Hepatocyte (in vitro differentiated cells): ENCODE measurements around the gene MRPL16. TPM values are rescaled to one million over a fixed set of nuclear protein-coding genes. Genes with fewer than 3 reads are reported as not detected.
A peak's percentile ranks its signal among the peaks of the same experiment; 100 is the strongest.

Source experiments
- DNase-seq: peaks from one replicate; pipeline ENCODE4 v3.0.0-alpha.2; 2016; ENCODE audit warnings: low spot score
- H2AFZ ChIP-seq: fragments of 200-600 bp; sonication (generic); 2 replicates; pipeline ENCODE4 v1.6.0; 2016; ENCODE audit warnings: antibody characterized with exemption, mild to moderate bottlenecking
- H3K27ac ChIP-seq: fragments of 200-600 bp; sonication (generic); 2 replicates; pipeline ENCODE4 v1.5.1; 2016; ENCODE audit warnings: mild to moderate bottlenecking
- H3K27me3 ChIP-seq: fragments of 200-600 bp; sonication (generic); 2 replicates; pipeline ENCODE4 v1.6.1; 2016
- H3K36me3 ChIP-seq: fragments of 200-600 bp; sonication (generic); replicated peaks from 2 replicates; pipeline ENCODE4 v1.5.1; 2016; ENCODE audit warnings: low read depth; ENCODE audit not compliant: insufficient read depth
- H3K4me1 ChIP-seq: fragments of 200-600 bp; sonication (generic); 2 replicates; pipeline ENCODE4 v1.5.1; 2016; ENCODE audit warnings: mild to moderate bottlenecking, moderate library complexity; ENCODE audit not compliant: insufficient read depth
- H3K4me2 ChIP-seq: fragments of 200-600 bp; sonication (generic); 2 replicates; pipeline ENCODE4 v1.6.0; 2016
- H3K4me3 ChIP-seq: fragments of 200-600 bp; sonication (generic); 2 replicates; pipeline ENCODE4 v1.5.1; 2016; ENCODE audit warnings: mild to moderate bottlenecking
- H3K79me2 ChIP-seq: fragments of 200-600 bp; sonication (generic); 2 replicates; pipeline ENCODE4 v1.6.0; 2017; ENCODE audit warnings: mild to moderate bottlenecking
- H3K9me2 ChIP-seq: fragments of 200-600 bp; sonication (generic); replicated peaks from 2 replicates; pipeline ENCODE4 v1.6.0; 2017; ENCODE audit warnings: mild to moderate bottlenecking; ENCODE audit not compliant: insufficient read depth
- H3K9me3 ChIP-seq: fragments of 200-600 bp; sonication (generic); 2 replicates; pipeline ENCODE4 v1.5.1; 2016; ENCODE audit warnings: low read depth, mild to moderate bottlenecking
- H4K20me1 ChIP-seq: fragments of 200-600 bp; sonication (generic); 2 replicates; pipeline ENCODE4 v1.6.0; 2016; ENCODE audit warnings: mild to moderate bottlenecking; ENCODE audit not compliant: insufficient read depth, poor library complexity, severe bottlenecking
- CTCF ChIP-seq: fragments of 200-600 bp; sonication (generic); IDR thresholded peaks from 2 replicates; pipeline ENCODE4 v1.5.1; 2016; ENCODE audit warnings: antibody characterized with exemption, mild to moderate bottlenecking; ENCODE audit not compliant: poor library complexity
- EZH2 ChIP-seq: fragments of 200-600 bp; sonication (generic); IDR thresholded peaks from 2 replicates; pipeline ENCODE4 v1.6.1; 2016; ENCODE audit warnings: antibody characterized with exemption, mild to moderate bottlenecking, borderline replicate concordance
- EZH2phosphoT487 ChIP-seq: fragments of 200-600 bp; sonication (generic); IDR thresholded peaks from one replicate; pipeline ENCODE4 v1.6.1; 2018; ENCODE audit warnings: antibody characterized with exemption, mild to moderate bottlenecking, low read depth, moderate library complexity; ENCODE audit not compliant: unreplicated experiment, severe bottlenecking
- WGBS: methylation state at CpG from one replicate; pipeline ENCODE4 v1.1.6; 2016; ENCODE audit warnings: low lambda C conversion rate; ENCODE audit errors: missing lambda C conversion rate; 5-methylcytosine and 5-hydroxymethylcytosine counted together
- polyA plus RNA-seq: library from polyadenylated mRNA; unstranded; fragments of >200 nt; fragmentation: Nextera tagmentation; extraction: Ambion mirVana; gene quantifications from 2 replicates; pipeline ENCODE4 v1.2.1, GENCODE V29; 2016
- total RNA-seq: library from RNA; depleted of rRNA; stranded (reverse); fragments of >200 nt; gene quantifications from 2 replicates; pipeline ENCODE4 v1.2.3, GENCODE V29; 2014

The MRPL16 gene
- total and polyA plus RNA-seq, 2 experiments from 2014 or later: 51.3 to 62.0 TPM

GRCh38 chr11:59767225-59767611 is 43.4 kb downstream of the MRPL16 start:
- Histone ChIP-seq H3K27me3 (no peaks in the 10 kb centered on the region), H3K9me2 (no peaks in the 10 kb centered on the region), H3K4me3 (no peak overlapping the region), H3K36me3 (no peaks in the 10 kb centered on the region), H3K79me2 (peaks cover 95% of the 10 kb centered on the region), H3K4me2 (peak overlapping the region; percentile 47), H2AFZ (no peak overlapping the region), H3K9me3 (no peaks in the 10 kb centered on the region), H4K20me1 (peaks cover 59% of the 10 kb centered on the region), H3K27ac (peak overlapping the region; percentile 86), H3K4me1 (peaks cover 36% of the 10 kb centered on the region)
- DNase-seq: peak; percentile 56
- TF ChIP-seq EZH2 (no peak), EZH2phosphoT487 (no peak), CTCF (no peak)
- WGBS: 63% methylated on average over 1 of the region's 1 CpG

- Histone ChIP-seq H3K4me3 (no peak overlapping the region), H3K4me1 (peaks cover 36% of the 10 kb centered on the region), H3K4me2 (peak overlapping the region; percentile 47), H3K9me3 (no peaks in the 10 kb centered on the region), H2AFZ (no peak overlapping the region), H3K36me3 (no peaks in the 10 kb centered on the region), H3K79me2 (peaks cover 95% of the 10 kb centered on the region), H3K27ac (peak overlapping the region; percentile 86), H4K20me1 (peaks cover 64% of the 10 kb centered on the region), H3K27me3 (no peaks in the 10 kb centered on the region), H3K9me2 (no peaks in the 10 kb centered on the region)
- WGBS: 43% methylated on average over 6 of the region's 6 CpGs
- DNase-seq: peak; percentile 64
- TF ChIP-seq EZH2 (no peak), EZH2phosphoT487 (peak; percentile 59)
These were observed 43.9 kb downstream of the MRPL16 start for GRCh38 chr11:59766542-59767224.

- no peaks in the 10 kb centered on the region for H3K9me2 ChIP-seq
- H3K9me3 ChIP-seq: no peaks in the 10 kb centered on the region
- H3K4me3 ChIP-seq: no peak overlapping the region
- peaks cover 46% of the 10 kb centered on the region for H3K4me1 ChIP-seq
- H3K27ac ChIP-seq: peak overlapping the region; percentile 86
- no peaks in the 10 kb centered on the region for H3K27me3 ChIP-seq
- no peak overlapping the region for H2AFZ ChIP-seq
- H3K36me3 ChIP-seq: no peaks in the 10 kb centered on the region
- TF ChIP-seq CTCF (no peak), EZH2phosphoT487 (no peak), EZH2 (no peak)
- peaks cover 70% of the 10 kb centered on the region for H4K20me1 ChIP-seq
- peak overlapping the region; percentile 37 for H3K4me2 ChIP-seq
- DNase-seq: no peak
- peaks cover 97% of the 10 kb centered on the region for H3K79me2 ChIP-seq
- WGBS: 64% methylated on average over 4 of the region's 4 CpGs
These were observed 45.4 kb downstream of the MRPL16 start for GRCh38 chr11:59765068-59765735.

GRCh38 chr11:59761993-59762392 is 48.6 kb downstream of the MRPL16 start:
- Histone ChIP-seq H3K27me3 (no peaks in the 10 kb centered on the region), H3K9me2 (no peaks in the 10 kb centered on the region), H3K79me2 (peaks cover 100% of the 10 kb centered on the region), H3K36me3 (no peaks in the 10 kb centered on the region), H3K9me3 (no peaks in the 10 kb centered on the region), H3K4me2 (no peak overlapping the region), H2AFZ (no peak overlapping the region), H4K20me1 (peaks cover 83% of the 10 kb centered on the region), H3K27ac (no peak overlapping the region), H3K4me1 (peaks cover 54% of the 10 kb centered on the region), H3K4me3 (no peak overlapping the region)
- no peak for TF ChIP-seq EZH2
- TF ChIP-seq EZH2phosphoT487: no peak
- TF ChIP-seq CTCF: no peak
- DNase-seq: no peak
- WGBS: 79% methylated on average over 6 of the region's 6 CpGs
